ENCODE results near the gene PHYHIPL. TPM values are rescaled to one million over a fixed set of nuclear protein-coding genes. Genes with fewer than 3 reads are reported as not detected.

Gene PHYHIPL
- total and polyA plus RNA-seq, 2 of the 4 experiments (the other 2 are of a cell fraction), result not detected

DNA sequence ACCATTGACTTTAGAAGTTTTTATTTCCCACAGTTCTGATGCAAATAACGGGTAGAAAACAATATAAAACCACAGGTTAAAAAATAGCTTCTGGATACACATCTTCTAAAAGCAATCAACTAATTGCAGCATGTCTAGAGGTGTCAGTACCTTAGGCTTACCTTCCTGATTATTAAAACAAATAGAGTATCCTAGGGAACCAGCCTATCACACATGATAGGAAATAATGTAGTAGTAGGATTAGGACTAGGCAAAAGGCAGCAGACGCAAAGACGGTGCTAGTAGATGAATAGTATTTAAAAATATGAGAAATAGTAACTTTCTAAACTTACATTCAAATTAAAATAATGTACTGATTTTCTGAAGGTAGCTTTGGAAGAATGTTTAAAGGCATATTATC is 41.7 kb upstream of the PHYHIPL start:
- Histone ChIP-seq H3K4me3 (ENCODE audit: insufficient read depth, low read depth, low read length) (no peak overlapping the region), H2BK5ac (ENCODE audit: low read depth, low read length, poor library complexity, severe bottlenecking) (no peak overlapping the region), H3K4me2 (ENCODE audit: low read depth, low read length) (no peak overlapping the region), H4K91ac (ENCODE audit: insufficient read depth, low read depth, low read length) (no peak overlapping the region), H2BK20ac (ENCODE audit: low read depth, low read length) (no peak overlapping the region), H3K79me1 (ENCODE audit: low read depth in 1 of 2, low read length in 2 of 2) (no peaks in the 10 kb centered on the region), H3K23ac (ENCODE audit: low read depth, low read length) (no peak overlapping the region), H4K8ac (ENCODE audit: low read depth in 2 of 2, low read length in 2 of 2) (no peak overlapping the region), H2AFZ (replicated peaks; ENCODE audit: low read length, poor library complexity) (no peak overlapping the region), H3K18ac (ENCODE audit: low read depth, low read length) (no peak overlapping the region), H4K20me1 (ENCODE audit: insufficient read depth, low read length) (no peaks in the 10 kb centered on the region), H3K27ac (ENCODE audit: insufficient read depth, low read length) (no peak overlapping the region), H2BK120ac (ENCODE audit: low read depth, low read length) (no peak overlapping the region), H3K9ac (ENCODE audit: low read depth, low read length) (no peak overlapping the region), H2AK9ac (replicated peaks; ENCODE audit: low read depth, low read length, poor library complexity) (no peak overlapping the region), H3K4ac (ENCODE audit: low read depth, low read length) (no peak overlapping the region), H3K4me1 (ENCODE audit: control insufficient read depth, insufficient read depth, low read length) (no peaks in the 10 kb centered on the region), H3K9me3 (ENCODE audit: control insufficient read depth, insufficient read depth, low read length) (no peaks in the 10 kb centered on the region), H4K5ac (ENCODE audit: low read depth, low read length) (no peak overlapping the region), H2BK15ac (ENCODE audit: low read depth, low read length) (no peak overlapping the region), H3K27me3 (ENCODE audit: control insufficient read depth, insufficient read depth, low read length) (no peaks in the 10 kb centered on the region), H3K36me3 (ENCODE audit: control insufficient read depth, insufficient read depth, low read length) (no peaks in the 10 kb centered on the region), H2AK5ac (ENCODE audit: low read depth, low read length) (no peak overlapping the region), H3K9me1 (ENCODE audit: insufficient read depth, low read length) (no peaks in the 10 kb centered on the region), H3K56ac (ENCODE audit: extremely low read depth, insufficient read depth, low read length) (no peak overlapping the region), H3K14ac (replicated peaks; ENCODE audit: low read depth, low read length) (no peak overlapping the region)
- no peak for DNase-seq
- intact Hi-C loops (cut with micrococcal nuclease), result no loop called here
- ATAC-seq (ENCODE audit: low read depth), result no peak
- BruUV-seq (replicated peaks), result no TSS peak
- 40% methylated on average over 1 of the region's 3 CpGs; no CpG with 5 or more reads in 1 of the 2 experiments for WGBS, 2 experiments (ENCODE audit: extremely low coverage in 2 of 2, insufficient read length in 1 of 2)
- in situ Hi-C loops (cut with MboI; ENCODE audit: low sequenced_read_pairs), result no loop called here
- CTCF ChIA-PET, result no interaction called here
- POLR2A ChIA-PET (ENCODE audit: unreplicated experiment), result interaction anchor here (0.6 kb wide), 1 partner anchor 942 kb away, joined by 3 read pairs; no protein-coding TSS in a partner anchor
- no peak for TF ChIP-seq BHLHE40 (IDR thresholded peaks at IDR 0.05; ENCODE audit: low read depth, low read length)
- no peak for TF ChIP-seq MAFK (IDR thresholded peaks at IDR 0.05; ENCODE audit: low read depth, low read length)
- TF ChIP-seq, protein P1, sequence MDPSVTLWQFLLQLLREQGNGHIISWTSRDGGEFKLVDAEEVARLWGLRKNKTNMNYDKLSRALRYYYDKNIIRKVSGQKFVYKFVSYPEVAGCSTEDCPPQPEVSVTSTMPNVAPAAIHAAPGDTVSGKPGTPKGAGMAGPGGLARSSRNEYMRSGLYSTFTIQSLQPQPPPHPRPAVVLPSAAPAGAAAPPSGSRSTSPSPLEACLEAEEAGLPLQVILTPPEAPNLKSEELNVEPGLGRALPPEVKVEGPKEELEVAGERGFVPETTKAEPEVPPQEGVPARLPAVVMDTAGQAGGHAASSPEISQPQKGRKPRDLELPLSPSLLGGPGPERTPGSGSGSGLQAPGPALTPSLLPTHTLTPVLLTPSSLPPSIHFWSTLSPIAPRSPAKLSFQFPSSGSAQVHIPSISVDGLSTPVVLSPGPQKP (IDR thresholded peaks at IDR 0.05; ENCODE audit: borderline replicate concordance, low read depth, low read length), result no peak
- TF ChIP-seq RAD21 (IDR thresholded peaks at IDR 0.05; ENCODE audit: low read length), result no peak
- no peak for TF ChIP-seq CEBPB (IDR thresholded peaks at IDR 0.05; ENCODE audit: low read depth, low read length)
- no peak for TF ChIP-seq RFX5 (IDR thresholded peaks at IDR 0.05; ENCODE audit: low read depth, low read length)
- no peak for TF ChIP-seq NFE2L2 (IDR thresholded peaks at IDR 0.05; ENCODE audit: low read depth, low read length)
- TF ChIP-seq, protein P2, sequence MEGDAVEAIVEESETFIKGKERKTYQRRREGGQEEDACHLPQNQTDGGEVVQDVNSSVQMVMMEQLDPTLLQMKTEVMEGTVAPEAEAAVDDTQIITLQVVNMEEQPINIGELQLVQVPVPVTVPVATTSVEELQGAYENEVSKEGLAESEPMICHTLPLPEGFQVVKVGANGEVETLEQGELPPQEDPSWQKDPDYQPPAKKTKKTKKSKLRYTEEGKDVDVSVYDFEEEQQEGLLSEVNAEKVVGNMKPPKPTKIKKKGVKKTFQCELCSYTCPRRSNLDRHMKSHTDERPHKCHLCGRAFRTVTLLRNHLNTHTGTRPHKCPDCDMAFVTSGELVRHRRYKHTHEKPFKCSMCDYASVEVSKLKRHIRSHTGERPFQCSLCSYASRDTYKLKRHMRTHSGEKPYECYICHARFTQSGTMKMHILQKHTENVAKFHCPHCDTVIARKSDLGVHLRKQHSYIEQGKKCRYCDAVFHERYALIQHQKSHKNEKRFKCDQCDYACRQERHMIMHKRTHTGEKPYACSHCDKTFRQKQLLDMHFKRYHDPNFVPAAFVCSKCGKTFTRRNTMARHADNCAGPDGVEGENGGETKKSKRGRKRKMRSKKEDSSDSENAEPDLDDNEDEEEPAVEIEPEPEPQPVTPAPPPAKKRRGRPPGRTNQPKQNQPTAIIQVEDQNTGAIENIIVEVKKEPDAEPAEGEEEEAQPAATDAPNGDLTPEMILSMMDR (conservative IDR thresholded peaks at IDR 0.05; ENCODE audit: low read depth, low read length), result no peak
- no peak for TF ChIP-seq POLR2A (IDR thresholded peaks at IDR 0.05; ENCODE audit: low read depth, low read length)
- no peak for TF ChIP-seq MAZ (IDR thresholded peaks at IDR 0.05; ENCODE audit: borderline replicate concordance, low read depth, low read length)
- TF ChIP-seq FOS (IDR thresholded peaks at IDR 0.05; ENCODE audit: low read depth, low read length), result no peak
- no peak for TF ChIP-seq SMC3 (IDR thresholded peaks at IDR 0.05; ENCODE audit: low read depth, low read length)
- TF ChIP-seq CHD1 (IDR thresholded peaks at IDR 0.05; ENCODE audit: low read depth, low read length), result no peak
- no peak for TF ChIP-seq MXI1 (IDR thresholded peaks at IDR 0.05; ENCODE audit: borderline replicate concordance, low read depth, low read length)
- no peak for TF ChIP-seq RCOR1 (IDR thresholded peaks at IDR 0.05; ENCODE audit: insufficient replicate concordance, low read length)
- TF ChIP-seq, protein P3, sequence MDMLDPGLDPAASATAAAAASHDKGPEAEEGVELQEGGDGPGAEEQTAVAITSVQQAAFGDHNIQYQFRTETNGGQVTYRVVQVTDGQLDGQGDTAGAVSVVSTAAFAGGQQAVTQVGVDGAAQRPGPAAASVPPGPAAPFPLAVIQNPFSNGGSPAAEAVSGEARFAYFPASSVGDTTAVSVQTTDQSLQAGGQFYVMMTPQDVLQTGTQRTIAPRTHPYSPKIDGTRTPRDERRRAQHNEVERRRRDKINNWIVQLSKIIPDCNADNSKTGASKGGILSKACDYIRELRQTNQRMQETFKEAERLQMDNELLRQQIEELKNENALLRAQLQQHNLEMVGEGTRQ (IDR thresholded peaks at IDR 0.05; ENCODE audit: low read depth, low read length), result no peak
- dilution Hi-C loops (cut with HindIII; ENCODE audit: low sequenced_read_pairs, unreplicated experiment), result no loop called here
